IMR-90 (cell line): ENCODE results near the gene ZFYVE28.

Experiments used
- CTCF ChIP-seq: conservative IDR thresholded peaks from 2 replicates; pipeline ENCODE4 v1.5.1; 2012; ENCODE audit warnings: mild to moderate bottlenecking, low read depth, low read length, improper control_type of control experiment
- POLR2A ChIP-seq: IDR thresholded peaks from 2 replicates; pipeline ENCODE4 v1.6.1; 2012; ENCODE audit warnings: mild to moderate bottlenecking, low read depth, low read length
- RCOR1 ChIP-seq: IDR thresholded peaks from 2 replicates; pipeline ENCODE4 v1.6.1; 2012; ENCODE audit warnings: mild to moderate bottlenecking, low read length, improper control_type of control experiment; ENCODE audit not compliant: insufficient replicate concordance

GRCh38 chr4:2387829-2388228 lies 30.6 kb downstream of the ZFYVE28 start:
- TF ChIP-seq CTCF (no peak), POLR2A (no peak), RCOR1 (no peak)
